ENCODE data around the gene HOXC6. TPM values are rescaled to one million over a fixed set of nuclear protein-coding genes. Genes with fewer than 3 reads are reported as not detected.

The HOXC6 gene
- total and polyA plus RNA-seq, 2 experiments from 2014 or later = not detected

DNA sequence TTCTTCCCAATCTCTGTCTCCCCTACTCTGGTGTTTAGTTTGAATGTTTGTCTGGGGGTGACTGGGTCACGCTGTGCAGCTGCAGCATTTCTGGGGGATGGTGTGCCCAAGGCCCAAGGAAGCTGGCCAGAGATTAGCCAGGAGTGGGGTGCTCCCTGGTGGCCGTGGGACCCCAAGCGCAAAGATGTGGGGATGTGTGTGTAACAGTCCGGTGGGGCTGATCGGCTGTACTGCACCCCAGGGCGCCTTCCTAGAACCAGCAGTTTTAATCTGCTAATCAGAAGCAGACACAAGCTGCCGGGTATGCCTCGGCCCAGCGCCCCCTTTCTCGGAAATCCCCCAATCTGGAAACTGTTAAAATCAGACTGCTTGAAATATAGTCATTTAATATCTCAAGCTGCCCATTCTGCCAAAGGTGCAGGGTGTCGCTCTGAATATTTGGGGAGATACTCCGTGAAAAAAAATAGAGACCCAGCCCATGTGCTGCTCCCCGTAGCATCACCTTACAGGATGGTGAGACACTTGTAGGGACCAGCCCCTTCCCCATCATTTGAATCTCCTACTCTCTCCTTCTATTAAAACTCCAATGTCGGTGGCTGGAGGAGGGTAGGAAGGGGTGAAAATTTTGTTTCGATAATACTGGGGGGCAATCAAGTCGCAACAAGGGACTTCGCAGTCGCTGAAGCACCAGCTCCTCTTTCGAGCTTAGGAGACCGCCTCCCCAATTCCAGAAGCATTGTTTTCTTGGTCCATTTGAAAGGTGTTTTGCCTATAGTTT is 24.0 kb upstream of the HOXC6 start:
- H3F3A ChIP-seq (replicated peaks; ENCODE audit: low read depth) = peaks cover 34% of the 10 kb centered on the region
- H3K27me3 Mint-ChIP-seq (ENCODE audit: insufficient read depth, low read depth, poor library complexity) = peaks cover 99% of the 10 kb centered on the region
- H2AFZ ChIP-seq = no peak overlapping the region
- H3K9me3 Mint-ChIP-seq = no peaks in the 10 kb centered on the region; the same call in 1 of the 3 replicates
- DNase-seq (ENCODE audit: low spot score) (no peak), ATAC-seq (no peak)
- H3K4me3 Mint-ChIP-seq = no peak overlapping the region
- H3K27ac ChIP-seq (ENCODE audit: low read depth) = no peak overlapping the region
- H3K36me3 Mint-ChIP-seq (ENCODE audit: low read depth) = no peaks in the 10 kb centered on the region
- peak; percentile 94 for TF ChIP-seq EZH2 (IDR thresholded peaks at IDR 0.05; ENCODE audit: low read depth, unreplicated experiment)
- no peak for TF ChIP-seq NANOG (IDR thresholded peaks at IDR 0.05; ENCODE audit: borderline replicate concordance)
- TF ChIP-seq STAT1 (IDR thresholded peaks at IDR 0.05; ENCODE audit: unreplicated experiment) = no peak
- H3K79me2 ChIP-seq (replicated peaks; ENCODE audit: insufficient read depth) = no peaks in the 10 kb centered on the region
- peaks cover 100% of the 10 kb centered on the region for H3K27me3 ChIP-seq (ENCODE audit: insufficient read depth)
- H3K9me2 ChIP-seq (ENCODE audit: insufficient read depth) = no peaks in the 10 kb centered on the region
- peaks cover 11% of the 10 kb centered on the region for H3K4me1 ChIP-seq (ENCODE audit: insufficient read depth)
- peaks cover 33% of the 10 kb centered on the region for H4K20me1 ChIP-seq (replicated peaks; ENCODE audit: insufficient read depth)
- H3K4me1 Mint-ChIP-seq = peaks cover 11% of the 10 kb centered on the region
- no peak overlapping the region for H3K4me3 ChIP-seq
- H3K27ac Mint-ChIP-seq = no peak overlapping the region
- no peaks in the 10 kb centered on the region for H3K36me3 ChIP-seq (ENCODE audit: insufficient read depth)
- no peak overlapping the region for H3K4me2 ChIP-seq

DNA sequence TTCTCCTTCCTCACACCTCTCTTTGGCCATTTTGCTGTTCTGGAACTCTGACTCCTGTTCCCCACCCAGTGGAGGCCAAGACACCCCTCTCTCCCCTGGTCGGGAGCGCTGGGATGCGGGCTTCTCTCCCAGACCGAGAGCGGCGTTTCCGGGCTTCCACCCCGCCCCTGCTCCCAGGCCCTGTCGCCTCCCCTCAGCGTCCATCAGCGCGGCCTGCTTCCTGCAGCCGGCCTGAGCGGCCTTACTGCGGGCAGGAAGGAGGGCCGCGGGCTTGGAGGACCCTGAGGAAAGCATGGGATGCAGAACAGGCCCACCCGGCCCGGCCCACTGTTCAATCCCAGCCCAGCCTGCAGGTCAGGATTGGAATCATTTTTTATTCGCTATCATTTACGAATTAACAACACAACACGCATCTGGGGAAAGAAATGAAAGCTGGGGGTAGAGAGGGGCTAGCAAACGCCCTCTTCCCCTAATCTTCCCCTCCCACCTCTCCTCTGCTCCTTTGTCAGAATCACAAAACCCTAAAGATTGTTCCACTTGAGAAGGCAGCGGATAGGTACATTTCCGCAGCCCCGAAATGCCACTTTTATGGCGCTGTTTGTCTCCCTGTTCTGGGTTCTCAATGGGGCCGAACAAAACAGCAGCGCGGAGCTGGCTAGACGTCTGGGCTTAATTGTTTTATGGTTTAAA is 23.3 kb upstream of the HOXC6 start:
- Mint-ChIP-seq H3K4me3 (no peak overlapping the region), H3K36me3 (ENCODE audit: low read depth) (no peaks in the 10 kb centered on the region), H3K27me3 (ENCODE audit: insufficient read depth, low read depth, poor library complexity) (peaks cover 99% of the 10 kb centered on the region), H3K27ac (no peak overlapping the region), H3K4me1 (peaks cover 17% of the 10 kb centered on the region), H3K9me3 (no peaks in the 10 kb centered on the region; the same call in 1 of the 3 replicates)
- TF ChIP-seq, protein P1, sequence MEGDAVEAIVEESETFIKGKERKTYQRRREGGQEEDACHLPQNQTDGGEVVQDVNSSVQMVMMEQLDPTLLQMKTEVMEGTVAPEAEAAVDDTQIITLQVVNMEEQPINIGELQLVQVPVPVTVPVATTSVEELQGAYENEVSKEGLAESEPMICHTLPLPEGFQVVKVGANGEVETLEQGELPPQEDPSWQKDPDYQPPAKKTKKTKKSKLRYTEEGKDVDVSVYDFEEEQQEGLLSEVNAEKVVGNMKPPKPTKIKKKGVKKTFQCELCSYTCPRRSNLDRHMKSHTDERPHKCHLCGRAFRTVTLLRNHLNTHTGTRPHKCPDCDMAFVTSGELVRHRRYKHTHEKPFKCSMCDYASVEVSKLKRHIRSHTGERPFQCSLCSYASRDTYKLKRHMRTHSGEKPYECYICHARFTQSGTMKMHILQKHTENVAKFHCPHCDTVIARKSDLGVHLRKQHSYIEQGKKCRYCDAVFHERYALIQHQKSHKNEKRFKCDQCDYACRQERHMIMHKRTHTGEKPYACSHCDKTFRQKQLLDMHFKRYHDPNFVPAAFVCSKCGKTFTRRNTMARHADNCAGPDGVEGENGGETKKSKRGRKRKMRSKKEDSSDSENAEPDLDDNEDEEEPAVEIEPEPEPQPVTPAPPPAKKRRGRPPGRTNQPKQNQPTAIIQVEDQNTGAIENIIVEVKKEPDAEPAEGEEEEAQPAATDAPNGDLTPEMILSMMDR (conservative IDR thresholded peaks at IDR 0.05; ENCODE audit: low read depth in 2 of 2) = no peak
- peak; percentile 95 for TF ChIP-seq EZH2 (IDR thresholded peaks at IDR 0.05; ENCODE audit: low read depth, unreplicated experiment)
- TF ChIP-seq EZH2phosphoT487 (IDR thresholded peaks at IDR 0.05; ENCODE audit: unreplicated experiment) = peak; percentile 19
- Histone ChIP-seq H2AFZ (no peak overlapping the region), H3K4me3 (no peak overlapping the region), H3K9me2 (ENCODE audit: insufficient read depth) (no peaks in the 10 kb centered on the region), H4K20me1 (replicated peaks; ENCODE audit: insufficient read depth) (peaks cover 33% of the 10 kb centered on the region), H3K4me1 (ENCODE audit: insufficient read depth) (peaks cover 6% of the 10 kb centered on the region; the same call in 1 of the 2 replicates), H3K36me3 (ENCODE audit: insufficient read depth) (no peaks in the 10 kb centered on the region), H3K27ac (ENCODE audit: low read depth) (no peak overlapping the region), H3K4me2 (0 out of 2 replicates have a peak overlapping the region, but pooled peaks have one; percentile 26), H3K79me2 (replicated peaks; ENCODE audit: insufficient read depth) (no peaks in the 10 kb centered on the region), H3F3A (replicated peaks; ENCODE audit: low read depth) (peaks cover 34% of the 10 kb centered on the region), H3K27me3 (ENCODE audit: insufficient read depth) (peaks cover 100% of the 10 kb centered on the region)
- DNase-seq (ENCODE audit: low spot score) (peak; percentile 76), ATAC-seq (peak; percentile 10)

DNA sequence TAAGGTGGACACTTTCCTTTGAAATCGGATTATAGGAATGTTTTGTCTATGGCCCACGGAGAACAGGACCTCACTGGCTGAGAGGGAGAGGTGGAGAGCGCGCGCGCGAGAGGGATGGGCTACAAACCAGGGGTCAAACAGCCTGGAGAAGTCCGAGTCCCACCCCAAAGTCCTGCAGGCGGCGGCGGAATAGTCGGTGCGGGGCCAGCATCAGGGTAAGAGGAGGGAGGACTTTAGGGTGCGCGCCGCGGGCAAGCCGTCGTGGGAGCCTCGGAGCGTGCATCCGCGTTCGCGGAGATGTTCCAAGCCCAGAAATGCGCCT is 22.7 kb upstream of the HOXC6 start:
- H3K27ac Mint-ChIP-seq = no peak overlapping the region
- no peaks in the 10 kb centered on the region for H3K36me3 Mint-ChIP-seq (ENCODE audit: low read depth)
- no peak for ATAC-seq
- Histone ChIP-seq H3K4me2 (0 out of 2 replicates have a peak overlapping the region, but pooled peaks have one; percentile 26), H3K9me2 (ENCODE audit: insufficient read depth) (no peaks in the 10 kb centered on the region), H3F3A (replicated peaks; ENCODE audit: low read depth) (peaks cover 34% of the 10 kb centered on the region), H3K27me3 (ENCODE audit: insufficient read depth) (peaks cover 100% of the 10 kb centered on the region), H3K4me1 (ENCODE audit: insufficient read depth) (peaks cover 10% of the 10 kb centered on the region; the same call in 1 of the 2 replicates), H4K20me1 (replicated peaks; ENCODE audit: insufficient read depth) (peaks cover 33% of the 10 kb centered on the region), H3K4me3 (no peak overlapping the region), H3K27ac (ENCODE audit: low read depth) (no peak overlapping the region), H3K79me2 (replicated peaks; ENCODE audit: insufficient read depth) (no peaks in the 10 kb centered on the region), H3K36me3 (ENCODE audit: insufficient read depth) (no peaks in the 10 kb centered on the region), H2AFZ (no peak overlapping the region)
- H3K9me3 Mint-ChIP-seq = no peaks in the 10 kb centered on the region; the same call in 1 of the 3 replicates
- TF ChIP-seq, protein P2, sequence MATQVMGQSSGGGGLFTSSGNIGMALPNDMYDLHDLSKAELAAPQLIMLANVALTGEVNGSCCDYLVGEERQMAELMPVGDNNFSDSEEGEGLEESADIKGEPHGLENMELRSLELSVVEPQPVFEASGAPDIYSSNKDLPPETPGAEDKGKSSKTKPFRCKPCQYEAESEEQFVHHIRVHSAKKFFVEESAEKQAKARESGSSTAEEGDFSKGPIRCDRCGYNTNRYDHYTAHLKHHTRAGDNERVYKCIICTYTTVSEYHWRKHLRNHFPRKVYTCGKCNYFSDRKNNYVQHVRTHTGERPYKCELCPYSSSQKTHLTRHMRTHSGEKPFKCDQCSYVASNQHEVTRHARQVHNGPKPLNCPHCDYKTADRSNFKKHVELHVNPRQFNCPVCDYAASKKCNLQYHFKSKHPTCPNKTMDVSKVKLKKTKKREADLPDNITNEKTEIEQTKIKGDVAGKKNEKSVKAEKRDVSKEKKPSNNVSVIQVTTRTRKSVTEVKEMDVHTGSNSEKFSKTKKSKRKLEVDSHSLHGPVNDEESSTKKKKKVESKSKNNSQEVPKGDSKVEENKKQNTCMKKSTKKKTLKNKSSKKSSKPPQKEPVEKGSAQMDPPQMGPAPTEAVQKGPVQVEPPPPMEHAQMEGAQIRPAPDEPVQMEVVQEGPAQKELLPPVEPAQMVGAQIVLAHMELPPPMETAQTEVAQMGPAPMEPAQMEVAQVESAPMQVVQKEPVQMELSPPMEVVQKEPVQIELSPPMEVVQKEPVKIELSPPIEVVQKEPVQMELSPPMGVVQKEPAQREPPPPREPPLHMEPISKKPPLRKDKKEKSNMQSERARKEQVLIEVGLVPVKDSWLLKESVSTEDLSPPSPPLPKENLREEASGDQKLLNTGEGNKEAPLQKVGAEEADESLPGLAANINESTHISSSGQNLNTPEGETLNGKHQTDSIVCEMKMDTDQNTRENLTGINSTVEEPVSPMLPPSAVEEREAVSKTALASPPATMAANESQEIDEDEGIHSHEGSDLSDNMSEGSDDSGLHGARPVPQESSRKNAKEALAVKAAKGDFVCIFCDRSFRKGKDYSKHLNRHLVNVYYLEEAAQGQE (IDR thresholded peaks at IDR 0.05; ENCODE audit: unreplicated experiment) = no peak
- peak; percentile 12 for TF ChIP-seq EZH2 (IDR thresholded peaks at IDR 0.05; ENCODE audit: low read depth, unreplicated experiment)
- peaks cover 99% of the 10 kb centered on the region for H3K27me3 Mint-ChIP-seq (ENCODE audit: insufficient read depth, low read depth, poor library complexity)
- H3K4me3 Mint-ChIP-seq = peak overlapping the region; percentile 15; the same call in 1 of the 3 replicates
- H3K4me1 Mint-ChIP-seq = peaks cover 19% of the 10 kb centered on the region
- no peak for DNase-seq (ENCODE audit: low spot score)

All from GM23338 (cell line).